Mucosa of rectum (tissue), 2 donors: ENCODE results near the gene GANAB.

Experiments used
- H3K27ac ChIP-seq, 2 donors: one replicate each; pipeline ENCODE4 v1.7.0; 2013; ENCODE audit warnings: inconsistent platforms in 2 of 2, low read depth in 2 of 2, low read length in 2 of 2
- H3K27me3 ChIP-seq, 2 donors: one replicate each; pipeline ENCODE4 v1.7.0; 2013; ENCODE audit warnings: low read length in 2 of 2; ENCODE audit not compliant: control insufficient read depth in 2 of 2, insufficient read depth in 2 of 2
- H3K36me3 ChIP-seq, 2 donors: one replicate each; pipeline ENCODE4 v1.7.0; 2013; ENCODE audit warnings: low read length in 2 of 2; ENCODE audit not compliant: control insufficient read depth in 2 of 2, insufficient read depth in 2 of 2
- H3K4me1 ChIP-seq, 2 donors: one replicate each; pipeline ENCODE4 v1.7.0; 2013; ENCODE audit warnings: low read length in 2 of 2, mild to moderate bottlenecking in 1 of 2; ENCODE audit not compliant: control insufficient read depth in 2 of 2, insufficient read depth in 2 of 2
- H3K4me3 ChIP-seq, 2 donors: one replicate each; pipeline ENCODE4 v1.7.0; 2013; ENCODE audit warnings: low read length in 2 of 2
- H3K9ac ChIP-seq, 2 donors: one replicate each; pipeline ENCODE4 v1.7.0; 2013; ENCODE audit warnings: low read length in 2 of 2, low read depth in 1 of 2, mild to moderate bottlenecking in 1 of 2
- H3K9me3 ChIP-seq, 2 donors: one replicate each; pipeline ENCODE4 v1.7.0; 2013; ENCODE audit warnings: low read length in 2 of 2; ENCODE audit not compliant: control insufficient read depth in 2 of 2
- donor health status: healthy.
- donor health status: Normal muscosa, but diverticular disease.

Gene GANAB

GRCh38 chr11:62603776-62604299 lies 42.6 kb downstream of the GANAB start:
- Histone ChIP-seq H3K4me1 (peaks cover 24 to 27% of the 10 kb centered on the region in 2 donors), H3K27ac (no peak overlapping the region), H3K27me3 (no peaks in the 10 kb centered on the region), H3K4me3 (no peak overlapping the region), H3K9ac (no peak overlapping the region), H3K9me3 (no peaks in the 10 kb centered on the region), H3K36me3 (peaks cover 12 to 14% of the 10 kb centered on the region in 2 donors)

DNA sequence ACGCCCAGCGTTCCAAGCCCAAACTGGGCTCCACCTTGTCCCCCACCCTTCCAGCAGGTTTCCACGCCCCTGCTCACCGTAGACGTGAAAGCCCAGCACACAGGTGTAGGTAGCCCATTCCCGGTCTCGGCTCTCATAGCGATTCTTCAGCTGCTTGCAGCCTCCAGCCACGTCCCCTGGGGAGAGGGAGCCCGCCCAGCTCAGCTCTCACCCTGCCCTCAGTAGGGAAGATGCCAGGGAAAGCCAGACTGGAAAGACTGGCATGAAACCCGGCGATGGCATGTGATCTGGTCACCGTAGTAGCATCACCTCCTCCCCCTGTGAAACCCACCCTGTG lies 43.4 kb downstream of the GANAB start:
- peak overlapping the region in 1 of 2 donors; percentile 70 for H3K9ac ChIP-seq
- H3K36me3 ChIP-seq = peaks cover 13 to 18% of the 10 kb centered on the region in 2 donors
- peak overlapping the region; percentile 83 to 96 for H3K27ac ChIP-seq
- no peaks in the 10 kb centered on the region for H3K9me3 ChIP-seq
- H3K4me1 ChIP-seq = peaks cover 25 to 27% of the 10 kb centered on the region in 2 donors
- H3K27me3 ChIP-seq = no peaks in the 10 kb centered on the region
- peak overlapping the region; percentile 90 to 94 for H3K4me3 ChIP-seq

GRCh38 chr11:62602141-62603071 lies 44.0 kb downstream of the GANAB start:
- Histone ChIP-seq H3K4me1 (peaks cover 25 to 27% of the 10 kb centered on the region in 2 donors), H3K27ac (peak overlapping the region; percentile 83 to 96), H3K36me3 (peaks cover 17 to 24% of the 10 kb centered on the region in 2 donors)

GRCh38 chr11:62601372-62602140 lies 44.9 kb downstream of the GANAB start, which contains the start of gene MTA2:
TSS of gene MTA2 (minus strand) at chr11:62601865. CDS start at chr11:62601450, 415 bp downstream.
- Histone ChIP-seq H3K36me3 (peaks cover 23 to 31% of the 10 kb centered on the region in 2 donors), H3K4me1 (peaks cover 25 to 27% of the 10 kb centered on the region in 2 donors), H3K9ac (peak within 1 kb of the TSS; percentile 95), H3K27ac (peak within 1 kb of the TSS; percentile 96), H3K27me3 (no peaks in the 10 kb centered on the region), H3K4me3 (peak within 1 kb of the TSS; percentile 90 to 94), H3K9me3 (no peaks in the 10 kb centered on the region)

More at GRCh38 chr11:62602141-62603071, 44.0 kb downstream of the GANAB start:
- H3K9ac ChIP-seq = peak overlapping the region; percentile 70 to 95
- H3K27me3 ChIP-seq = no peaks in the 10 kb centered on the region
- H3K9me3 ChIP-seq = no peaks in the 10 kb centered on the region
- H3K4me3 ChIP-seq = peak overlapping the region; percentile 90 to 94

DNA sequence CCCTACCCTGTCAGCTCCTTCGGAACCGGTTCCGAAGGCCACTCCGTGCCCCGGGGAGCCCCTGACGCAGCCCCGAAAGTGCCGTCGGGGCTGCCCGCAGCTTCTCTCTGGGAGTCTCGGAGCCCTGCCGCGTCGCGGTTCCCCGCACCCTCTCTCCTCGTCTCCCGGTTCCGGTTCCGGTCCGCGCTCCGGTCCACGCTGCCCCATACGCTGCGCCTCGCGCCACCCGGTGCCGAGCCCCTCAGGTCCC lies 45.4 kb downstream of the GANAB start:
- Histone ChIP-seq H3K4me3 (peak overlapping the region; percentile 90 to 94), H3K36me3 (peaks cover 28 to 36% of the 10 kb centered on the region in 2 donors), H3K27me3 (no peaks in the 10 kb centered on the region), H3K27ac (peak overlapping the region; percentile 96), H3K9ac (peak overlapping the region; percentile 95), H3K9me3 (no peaks in the 10 kb centered on the region), H3K4me1 (peaks cover 25 to 27% of the 10 kb centered on the region in 2 donors)

DNA sequence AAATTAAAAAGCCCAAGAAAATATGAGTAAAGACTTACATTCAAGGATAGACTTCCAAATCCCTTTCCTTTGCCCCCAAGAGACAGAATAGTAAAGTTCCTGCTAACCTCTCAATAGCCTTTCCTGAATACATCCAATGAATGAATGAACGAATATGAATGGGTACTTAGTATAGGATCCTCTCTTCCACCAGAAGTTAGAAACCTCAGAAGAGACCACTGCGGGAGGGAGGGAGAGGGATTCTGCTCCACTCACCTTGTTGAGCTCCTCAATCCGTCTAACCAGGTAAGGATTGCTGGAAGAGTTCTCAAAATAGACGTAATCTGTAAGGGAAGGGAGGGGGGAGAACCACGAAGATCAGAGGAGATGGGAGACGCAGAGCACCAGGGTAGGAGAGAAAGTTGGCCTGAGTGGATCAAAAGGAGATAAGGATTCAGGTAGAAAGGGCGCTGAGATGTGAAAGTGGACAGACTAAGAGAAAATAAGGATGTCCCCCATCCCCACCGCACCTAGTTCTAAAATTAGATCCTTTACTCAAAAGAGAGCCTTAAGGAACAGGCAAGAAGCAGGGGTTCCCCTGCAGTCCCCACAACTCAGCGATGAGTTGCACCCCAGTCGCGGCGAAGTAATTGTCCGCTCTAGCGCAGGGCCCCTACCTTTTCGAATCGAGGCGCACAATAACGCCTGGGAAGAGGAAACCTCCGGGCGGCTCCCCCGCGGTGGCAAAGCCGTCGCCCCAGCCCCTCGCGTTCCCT lies 45.9 kb downstream of the GANAB start:
- peaks cover 25 to 27% of the 10 kb centered on the region in 2 donors for H3K4me1 ChIP-seq
- H3K9ac ChIP-seq = peak overlapping the region; percentile 95
- H3K27me3 ChIP-seq = no peaks in the 10 kb centered on the region
- peak overlapping the region; percentile 96 for H3K27ac ChIP-seq
- H3K4me3 ChIP-seq = peak overlapping the region; percentile 90 to 94
- H3K36me3 ChIP-seq = peaks cover 31 to 39% of the 10 kb centered on the region in 2 donors
- no peaks in the 10 kb centered on the region for H3K9me3 ChIP-seq

- peaks cover 25 to 26% of the 10 kb centered on the region in 2 donors for H3K4me1 ChIP-seq
- peak overlapping the region; percentile 95 for H3K9ac ChIP-seq
- H3K27me3 ChIP-seq = no peaks in the 10 kb centered on the region
- H3K27ac ChIP-seq = peak overlapping the region in 1 of 2 donors; percentile 41
- peaks cover 36 to 42% of the 10 kb centered on the region in 2 donors for H3K36me3 ChIP-seq
- H3K9me3 ChIP-seq = no peaks in the 10 kb centered on the region
- H3K4me3 ChIP-seq = peak overlapping the region; percentile 90 to 94
Measured at GRCh38 chr11:62599901-62600300, 46.5 kb downstream of the GANAB start.

GRCh38 chr11:62599069-62599696 lies 47.2 kb downstream of the GANAB start:
- no peaks in the 10 kb centered on the region for H3K9me3 ChIP-seq
- peaks cover 42 to 46% of the 10 kb centered on the region in 2 donors for H3K36me3 ChIP-seq
- H3K27me3 ChIP-seq = no peaks in the 10 kb centered on the region
- peak overlapping the region in 1 of 2 donors; percentile 41 for H3K27ac ChIP-seq
- H3K4me3 ChIP-seq = peak overlapping the region; percentile 19 to 94
- peak overlapping the region in 1 of 2 donors; percentile 60 for H3K9ac ChIP-seq
- peaks cover 22 to 25% of the 10 kb centered on the region in 2 donors for H3K4me1 ChIP-seq

DNA sequence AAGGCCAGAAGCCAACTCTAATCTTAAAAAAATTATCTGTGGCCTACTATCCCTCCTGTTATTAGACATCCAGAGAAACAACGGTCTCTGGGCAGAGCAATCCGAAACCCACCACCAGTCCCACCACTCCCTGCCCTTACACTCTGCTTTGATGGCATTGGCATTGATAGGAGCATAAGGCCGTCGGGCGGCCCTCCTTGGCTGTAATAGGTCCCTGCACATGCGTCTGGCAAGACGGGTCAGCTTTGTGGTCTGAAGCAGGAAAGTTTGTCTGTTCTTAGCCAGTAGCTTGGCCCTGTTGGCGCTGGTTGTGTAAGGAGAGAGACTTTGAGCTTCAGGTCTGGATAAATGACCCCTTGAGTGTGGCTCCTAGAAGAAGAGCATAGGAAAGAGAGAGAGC lies 51.3 kb downstream of the GANAB start:
- Histone ChIP-seq H3K27ac (no peak overlapping the region), H3K4me1 (peaks cover 23 to 25% of the 10 kb centered on the region in 2 donors), H3K27me3 (no peaks in the 10 kb centered on the region), H3K9me3 (no peaks in the 10 kb centered on the region), H3K4me3 (no peak overlapping the region), H3K9ac (no peak overlapping the region), H3K36me3 (peaks cover 47 to 51% of the 10 kb centered on the region in 2 donors)
